ENCODE measurements around the gene OBSCN.

DNA sequence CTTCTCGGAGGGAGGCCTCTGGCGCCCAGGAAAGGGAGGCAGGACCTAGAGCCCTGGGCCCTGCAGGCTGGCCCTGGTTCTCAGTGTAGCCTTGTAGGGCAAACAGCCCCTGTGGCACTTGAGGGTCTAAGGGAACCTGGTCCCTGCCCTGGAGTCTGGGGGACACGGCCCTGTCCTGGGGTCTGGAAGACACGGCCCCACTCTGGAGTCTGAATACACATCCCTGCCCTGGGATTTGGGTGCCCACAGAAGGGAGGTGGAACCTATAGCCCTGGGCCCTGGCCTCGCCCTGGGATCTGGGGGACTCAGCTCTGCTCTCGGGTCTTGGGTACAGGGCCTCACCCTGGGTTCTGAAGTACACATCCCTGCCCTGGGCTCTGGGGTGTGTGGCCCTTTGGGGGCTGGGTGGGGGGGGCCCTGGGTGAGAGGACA is 97.9 kb downstream of the OBSCN start:
- TF ChIP-seq, protein P1, sequence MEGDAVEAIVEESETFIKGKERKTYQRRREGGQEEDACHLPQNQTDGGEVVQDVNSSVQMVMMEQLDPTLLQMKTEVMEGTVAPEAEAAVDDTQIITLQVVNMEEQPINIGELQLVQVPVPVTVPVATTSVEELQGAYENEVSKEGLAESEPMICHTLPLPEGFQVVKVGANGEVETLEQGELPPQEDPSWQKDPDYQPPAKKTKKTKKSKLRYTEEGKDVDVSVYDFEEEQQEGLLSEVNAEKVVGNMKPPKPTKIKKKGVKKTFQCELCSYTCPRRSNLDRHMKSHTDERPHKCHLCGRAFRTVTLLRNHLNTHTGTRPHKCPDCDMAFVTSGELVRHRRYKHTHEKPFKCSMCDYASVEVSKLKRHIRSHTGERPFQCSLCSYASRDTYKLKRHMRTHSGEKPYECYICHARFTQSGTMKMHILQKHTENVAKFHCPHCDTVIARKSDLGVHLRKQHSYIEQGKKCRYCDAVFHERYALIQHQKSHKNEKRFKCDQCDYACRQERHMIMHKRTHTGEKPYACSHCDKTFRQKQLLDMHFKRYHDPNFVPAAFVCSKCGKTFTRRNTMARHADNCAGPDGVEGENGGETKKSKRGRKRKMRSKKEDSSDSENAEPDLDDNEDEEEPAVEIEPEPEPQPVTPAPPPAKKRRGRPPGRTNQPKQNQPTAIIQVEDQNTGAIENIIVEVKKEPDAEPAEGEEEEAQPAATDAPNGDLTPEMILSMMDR (conservative IDR thresholded peaks at IDR 0.05), result no peak
- TF ChIP-seq ZFX (IDR thresholded peaks at IDR 0.05), result no peak

Measured in C4-2B (cell line).